Uterus (tissue), 2 donors: ENCODE results near the gene P2RX4.

ENCODE experiments used
- POLR2A ChIP-seq, 2 donors: fragments of 450-650 bp; IDR thresholded peaks; one replicate each; pipeline ENCODE4 v1.6.1; 2016; ENCODE audit warnings: antibody characterized with exemption in 2 of 2, mild to moderate bottlenecking in 1 of 2, moderate library complexity in 1 of 2
- TF ChIP-seq, protein P1 (sequence below), 4 experiments: fragments of 200-600 bp in 2 of 4; fragments of 450-650 bp in 2 of 4; sonication (generic) in 2 of 4; IDR thresholded peaks; one replicate each; pipeline ENCODE4 v1.5.1; 2016 to 2019; ENCODE audit warnings: antibody characterized with exemption in 4 of 4, mild to moderate bottlenecking in 2 of 4, moderate library complexity in 1 of 4

DNA sequence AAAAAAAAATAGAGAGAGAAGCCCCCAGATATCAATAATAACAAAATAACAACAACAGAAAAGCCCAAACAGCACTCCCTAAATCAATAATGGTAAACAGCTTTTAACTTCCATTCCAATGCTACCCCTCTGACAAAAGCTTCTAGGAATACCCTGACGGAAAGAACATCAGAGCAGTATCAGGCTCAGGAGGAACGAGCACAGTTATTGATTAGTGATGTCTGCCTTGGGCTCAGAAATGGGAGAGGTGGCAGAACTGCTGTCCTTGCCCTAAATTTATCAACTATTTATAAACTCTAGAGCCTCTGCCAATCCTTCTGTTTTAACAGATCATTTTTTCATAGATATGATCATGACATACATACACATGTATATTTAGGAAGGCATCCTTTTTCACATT lies 41.9 kb downstream of the P2RX4 start:
- TF ChIP-seq POLR2A (IDR thresholded peaks at IDR 0.05): no peak
- TF ChIP-seq, protein P1, sequence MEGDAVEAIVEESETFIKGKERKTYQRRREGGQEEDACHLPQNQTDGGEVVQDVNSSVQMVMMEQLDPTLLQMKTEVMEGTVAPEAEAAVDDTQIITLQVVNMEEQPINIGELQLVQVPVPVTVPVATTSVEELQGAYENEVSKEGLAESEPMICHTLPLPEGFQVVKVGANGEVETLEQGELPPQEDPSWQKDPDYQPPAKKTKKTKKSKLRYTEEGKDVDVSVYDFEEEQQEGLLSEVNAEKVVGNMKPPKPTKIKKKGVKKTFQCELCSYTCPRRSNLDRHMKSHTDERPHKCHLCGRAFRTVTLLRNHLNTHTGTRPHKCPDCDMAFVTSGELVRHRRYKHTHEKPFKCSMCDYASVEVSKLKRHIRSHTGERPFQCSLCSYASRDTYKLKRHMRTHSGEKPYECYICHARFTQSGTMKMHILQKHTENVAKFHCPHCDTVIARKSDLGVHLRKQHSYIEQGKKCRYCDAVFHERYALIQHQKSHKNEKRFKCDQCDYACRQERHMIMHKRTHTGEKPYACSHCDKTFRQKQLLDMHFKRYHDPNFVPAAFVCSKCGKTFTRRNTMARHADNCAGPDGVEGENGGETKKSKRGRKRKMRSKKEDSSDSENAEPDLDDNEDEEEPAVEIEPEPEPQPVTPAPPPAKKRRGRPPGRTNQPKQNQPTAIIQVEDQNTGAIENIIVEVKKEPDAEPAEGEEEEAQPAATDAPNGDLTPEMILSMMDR (IDR thresholded peaks at IDR 0.05): no peak
